HepG2 (cell line): ENCODE measurements around the gene SNX11. TPM values are rescaled to one million over a fixed set of nuclear protein-coding genes. Genes with fewer than 3 reads are reported as not detected.
A peak's percentile ranks its signal among the peaks of the same experiment; 100 is the strongest.

Experiments used
- PAXIP1 ChIP-seq: sonication (generic); formaldehyde crosslinking; conservative IDR thresholded peaks from 2 replicates; pipeline ENCODE4 v1.4.0; 2020; ENCODE audit warnings: mild to moderate bottlenecking, missing genetic modification reagents, moderate library complexity
- PITX1 ChIP-seq: sonication (generic); formaldehyde crosslinking; IDR thresholded peaks from 2 replicates; pipeline ENCODE4 v1.5.1; 2020; ENCODE audit warnings: mild to moderate bottlenecking, missing genetic modification reagents
- RAD21 ChIP-seq: fragments of 450-650 bp; formaldehyde crosslinking; IDR thresholded peaks from 2 replicates; pipeline ENCODE4 v1.5.0; 2020; ENCODE audit warnings: mild to moderate bottlenecking
- ZBTB10 ChIP-seq: sonication (generic); formaldehyde crosslinking; IDR thresholded peaks from 2 replicates; pipeline ENCODE4 v1.4.0; 2020; ENCODE audit warnings: missing genetic modification reagents, borderline replicate concordance
- ZBTB38 ChIP-seq: sonication (generic); formaldehyde crosslinking; IDR thresholded peaks from 2 replicates; pipeline ENCODE4 v1.5.1; 2020; ENCODE audit warnings: mild to moderate bottlenecking, missing genetic modification reagents
- ZFP41 ChIP-seq: sonication (generic); formaldehyde crosslinking; IDR thresholded peaks from 2 replicates; pipeline ENCODE4 v1.4.0; 2020; ENCODE audit warnings: mild to moderate bottlenecking, missing genetic modification reagents, borderline replicate concordance
- polyA plus RNA-seq, 8 experiments: library from polyadenylated mRNA; depleted of rRNA in 3 of 8; stranded (reverse) in 7 of 8; unstranded in 1 of 8; fragments of >200 nt; fragmentation: Illumina TruSeq in 4 of 8; extraction: Trizol in 4 of 8; gene quantifications; 2 replicates each; pipeline versions ENCODE4 v1.2.1 to v1.2.3, GENCODE V29; 2011 to 2016; ENCODE audit warnings: low read depth in 4 of 8, missing spikeins in 1 of 8, mixed read lengths in 1 of 8; ENCODE audit not compliant: insufficient read depth in 1 of 8
- total RNA-seq, 5 experiments: library from RNA; depleted of rRNA; stranded (reverse); fragments of >200 nt; fragmentation: Illumina TruSeq; extraction: Trizol; gene quantifications; 2 replicates each; pipeline ENCODE4 v1.2.3, GENCODE V29; 2016; ENCODE audit warnings: low read depth in 1 of 5
- TF ChIP-seq, protein P1 (sequence below): sonication (generic); formaldehyde crosslinking; IDR thresholded peaks from 2 replicates; pipeline ENCODE4 v1.5.0; 2020; ENCODE audit warnings: mild to moderate bottlenecking, missing genetic modification reagents, moderate library complexity
- TF ChIP-seq, protein P2 (sequence below): sonication (generic); formaldehyde crosslinking; IDR thresholded peaks from 2 replicates; pipeline ENCODE4 v1.5.0; 2020; ENCODE audit warnings: mild to moderate bottlenecking, missing genetic modification reagents, borderline replicate concordance
- TF ChIP-seq, protein P3 (sequence below): fragments of 450-650 bp; IDR thresholded peaks from 2 replicates; pipeline ENCODE4 v1.6.1; 2017; ENCODE audit warnings: mild to moderate bottlenecking

Gene SNX11
- total and polyA plus RNA-seq, 2 of the 13 experiments (the other 11 are each of a cell fraction or from before 2014, with no cell fraction given) = 12.9 to 14.0 TPM

GRCh38 chr17:48068491-48068961 lies 39.0 kb upstream of the SNX11 start (continued):
- TF ChIP-seq, protein P1, sequence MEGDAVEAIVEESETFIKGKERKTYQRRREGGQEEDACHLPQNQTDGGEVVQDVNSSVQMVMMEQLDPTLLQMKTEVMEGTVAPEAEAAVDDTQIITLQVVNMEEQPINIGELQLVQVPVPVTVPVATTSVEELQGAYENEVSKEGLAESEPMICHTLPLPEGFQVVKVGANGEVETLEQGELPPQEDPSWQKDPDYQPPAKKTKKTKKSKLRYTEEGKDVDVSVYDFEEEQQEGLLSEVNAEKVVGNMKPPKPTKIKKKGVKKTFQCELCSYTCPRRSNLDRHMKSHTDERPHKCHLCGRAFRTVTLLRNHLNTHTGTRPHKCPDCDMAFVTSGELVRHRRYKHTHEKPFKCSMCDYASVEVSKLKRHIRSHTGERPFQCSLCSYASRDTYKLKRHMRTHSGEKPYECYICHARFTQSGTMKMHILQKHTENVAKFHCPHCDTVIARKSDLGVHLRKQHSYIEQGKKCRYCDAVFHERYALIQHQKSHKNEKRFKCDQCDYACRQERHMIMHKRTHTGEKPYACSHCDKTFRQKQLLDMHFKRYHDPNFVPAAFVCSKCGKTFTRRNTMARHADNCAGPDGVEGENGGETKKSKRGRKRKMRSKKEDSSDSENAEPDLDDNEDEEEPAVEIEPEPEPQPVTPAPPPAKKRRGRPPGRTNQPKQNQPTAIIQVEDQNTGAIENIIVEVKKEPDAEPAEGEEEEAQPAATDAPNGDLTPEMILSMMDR (CRISPR knock-in tag) = peak; percentile 32
- TF ChIP-seq PITX1 (no peak), RAD21 (CRISPR knock-in tag) (0 out of 2 replicates have a peak, but pooled peaks have one; percentile 26), PAXIP1 (CRISPR knock-in tag) (peak; percentile 8; the same call in 1 of the 2 replicates), ZBTB10 (no peak), ZBTB38 (CRISPR knock-in tag) (0 out of 2 replicates have a peak, but pooled peaks have one; percentile 16), ZFP41 (CRISPR knock-in tag) (no peak)
- TF ChIP-seq, protein P2, sequence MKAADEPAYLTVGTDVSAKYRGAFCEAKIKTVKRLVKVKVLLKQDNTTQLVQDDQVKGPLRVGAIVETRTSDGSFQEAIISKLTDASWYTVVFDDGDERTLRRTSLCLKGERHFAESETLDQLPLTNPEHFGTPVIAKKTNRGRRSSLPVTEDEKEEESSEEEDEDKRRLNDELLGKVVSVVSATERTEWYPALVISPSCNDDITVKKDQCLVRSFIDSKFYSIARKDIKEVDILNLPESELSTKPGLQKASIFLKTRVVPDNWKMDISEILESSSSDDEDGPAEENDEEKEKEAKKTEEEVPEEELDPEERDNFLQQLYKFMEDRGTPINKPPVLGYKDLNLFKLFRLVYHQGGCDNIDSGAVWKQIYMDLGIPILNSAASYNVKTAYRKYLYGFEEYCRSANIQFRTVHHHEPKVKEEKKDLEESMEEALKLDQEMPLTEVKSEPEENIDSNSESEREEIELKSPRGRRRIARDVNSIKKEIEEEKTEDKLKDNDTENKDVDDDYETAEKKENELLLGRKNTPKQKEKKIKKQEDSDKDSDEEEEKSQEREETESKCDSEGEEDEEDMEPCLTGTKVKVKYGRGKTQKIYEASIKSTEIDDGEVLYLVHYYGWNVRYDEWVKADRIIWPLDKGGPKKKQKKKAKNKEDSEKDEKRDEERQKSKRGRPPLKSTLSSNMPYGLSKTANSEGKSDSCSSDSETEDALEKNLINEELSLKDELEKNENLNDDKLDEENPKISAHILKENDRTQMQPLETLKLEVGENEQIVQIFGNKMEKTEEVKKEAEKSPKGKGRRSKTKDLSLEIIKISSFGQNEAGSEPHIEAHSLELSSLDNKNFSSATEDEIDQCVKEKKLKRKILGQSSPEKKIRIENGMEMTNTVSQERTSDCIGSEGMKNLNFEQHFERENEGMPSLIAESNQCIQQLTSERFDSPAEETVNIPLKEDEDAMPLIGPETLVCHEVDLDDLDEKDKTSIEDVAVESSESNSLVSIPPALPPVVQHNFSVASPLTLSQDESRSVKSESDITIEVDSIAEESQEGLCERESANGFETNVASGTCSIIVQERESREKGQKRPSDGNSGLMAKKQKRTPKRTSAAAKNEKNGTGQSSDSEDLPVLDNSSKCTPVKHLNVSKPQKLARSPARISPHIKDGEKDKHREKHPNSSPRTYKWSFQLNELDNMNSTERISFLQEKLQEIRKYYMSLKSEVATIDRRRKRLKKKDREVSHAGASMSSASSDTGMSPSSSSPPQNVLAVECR (CRISPR knock-in tag) = 0 out of 2 replicates have a peak, but pooled peaks have one; percentile 23
- TF ChIP-seq, protein P3, sequence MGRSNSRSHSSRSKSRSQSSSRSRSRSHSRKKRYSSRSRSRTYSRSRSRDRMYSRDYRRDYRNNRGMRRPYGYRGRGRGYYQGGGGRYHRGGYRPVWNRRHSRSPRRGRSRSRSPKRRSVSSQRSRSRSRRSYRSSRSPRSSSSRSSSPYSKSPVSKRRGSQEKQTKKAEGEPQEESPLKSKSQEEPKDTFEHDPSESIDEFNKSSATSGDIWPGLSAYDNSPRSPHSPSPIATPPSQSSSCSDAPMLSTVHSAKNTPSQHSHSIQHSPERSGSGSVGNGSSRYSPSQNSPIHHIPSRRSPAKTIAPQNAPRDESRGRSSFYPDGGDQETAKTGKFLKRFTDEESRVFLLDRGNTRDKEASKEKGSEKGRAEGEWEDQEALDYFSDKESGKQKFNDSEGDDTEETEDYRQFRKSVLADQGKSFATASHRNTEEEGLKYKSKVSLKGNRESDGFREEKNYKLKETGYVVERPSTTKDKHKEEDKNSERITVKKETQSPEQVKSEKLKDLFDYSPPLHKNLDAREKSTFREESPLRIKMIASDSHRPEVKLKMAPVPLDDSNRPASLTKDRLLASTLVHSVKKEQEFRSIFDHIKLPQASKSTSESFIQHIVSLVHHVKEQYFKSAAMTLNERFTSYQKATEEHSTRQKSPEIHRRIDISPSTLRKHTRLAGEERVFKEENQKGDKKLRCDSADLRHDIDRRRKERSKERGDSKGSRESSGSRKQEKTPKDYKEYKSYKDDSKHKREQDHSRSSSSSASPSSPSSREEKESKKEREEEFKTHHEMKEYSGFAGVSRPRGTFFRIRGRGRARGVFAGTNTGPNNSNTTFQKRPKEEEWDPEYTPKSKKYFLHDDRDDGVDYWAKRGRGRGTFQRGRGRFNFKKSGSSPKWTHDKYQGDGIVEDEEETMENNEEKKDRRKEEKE = no peak
